GM21381 (cell line): ENCODE measurements around the gene KLK15.
A peak's percentile ranks its signal among the peaks of the same experiment; 100 is the strongest.
"Not testable (repeated sequence)": the region's sequence is repeated elsewhere in the genome, so short reads cannot be mapped to it uniquely, and the experiment has no call there.

Source experiments
- ATAC-seq: cut with Tn5 transposase; IDR thresholded peaks from one replicate; pipeline ENCODE4 v1.9.1; 2021; ENCODE audit warnings: mild to moderate bottlenecking, moderate library complexity; ENCODE audit not compliant: unreplicated experiment

Gene KLK15

GRCh38 chr19:50822661-50823208 is 10.6 kb downstream of the KLK15 start:
- ATAC-seq = no peak

GRCh38 chr19:50821622-50822021 is 11.8 kb downstream of the KLK15 start:
- no peak for ATAC-seq

- ATAC-seq = no peak
These were observed 12.1 kb downstream of the KLK15 start for GRCh38 chr19:50821248-50821612.

GRCh38 chr19:50820549-50821247 is 12.7 kb downstream of the KLK15 start:
- ATAC-seq = no peak

- no peak for ATAC-seq
These were observed 13.3 kb downstream of the KLK15 start for GRCh38 chr19:50820086-50820485.

GRCh38 chr19:50819636-50820035 is 13.7 kb downstream of the KLK15 start:
- no peak for ATAC-seq

GRCh38 chr19:50818859-50819472 is 14.4 kb downstream of the KLK15 start:
- no peak for ATAC-seq

GRCh38 chr19:50817941-50818858 is 15.2 kb downstream of the KLK15 start:
- ATAC-seq = peak; percentile 52

- no peak for ATAC-seq
These were observed 17.9 kb downstream of the KLK15 start for GRCh38 chr19:50815439-50815838.

GRCh38 chr19:50814883-50815282 is 18.5 kb downstream of the KLK15 start:
- no peak for ATAC-seq

GRCh38 chr19:50812474-50812873 is 20.9 kb downstream of the KLK15 start:
- no peak for ATAC-seq

GRCh38 chr19:50811622-50812238 is 21.6 kb downstream of the KLK15 start:
- not testable (repeated sequence) for ATAC-seq

GRCh38 chr19:50808856-50809255 is 24.5 kb downstream of the KLK15 start:
- ATAC-seq = no peak

- peak; percentile 91 for ATAC-seq
These were observed 28.7 kb downstream of the KLK15 start for GRCh38 chr19:50804420-50805272.

- peak; percentile 6 for ATAC-seq
These were observed 29.5 kb downstream of the KLK15 start for GRCh38 chr19:50803633-50804419.

GRCh38 chr19:50801107-50801506 is 32.3 kb downstream of the KLK15 start:
- ATAC-seq = no peak

GRCh38 chr19:50799547-50799851 is 33.9 kb downstream of the KLK15 start:
- no peak for ATAC-seq

- no peak for ATAC-seq
These were observed 34.5 kb downstream of the KLK15 start for GRCh38 chr19:50798659-50799546.
